AG10803 (cell line): ENCODE data around the gene CABP4.

ENCODE experiments used
- DNase-seq: peaks from one replicate; pipeline ENCODE4 v3.0.0; 2010; ENCODE audit warnings: low read depth
- H3K4me3 ChIP-seq: 2 replicates; pipeline ENCODE4 v1.5.1; 2011; ENCODE audit warnings: mild to moderate bottlenecking, low read length, control low read depth
- TF ChIP-seq, protein P1 (sequence below): conservative IDR thresholded peaks from 2 replicates; pipeline ENCODE4 v1.5.1; 2011; ENCODE audit warnings: mild to moderate bottlenecking, low read length, control low read depth, inconsistent platforms

CABP4 gene

DNA sequence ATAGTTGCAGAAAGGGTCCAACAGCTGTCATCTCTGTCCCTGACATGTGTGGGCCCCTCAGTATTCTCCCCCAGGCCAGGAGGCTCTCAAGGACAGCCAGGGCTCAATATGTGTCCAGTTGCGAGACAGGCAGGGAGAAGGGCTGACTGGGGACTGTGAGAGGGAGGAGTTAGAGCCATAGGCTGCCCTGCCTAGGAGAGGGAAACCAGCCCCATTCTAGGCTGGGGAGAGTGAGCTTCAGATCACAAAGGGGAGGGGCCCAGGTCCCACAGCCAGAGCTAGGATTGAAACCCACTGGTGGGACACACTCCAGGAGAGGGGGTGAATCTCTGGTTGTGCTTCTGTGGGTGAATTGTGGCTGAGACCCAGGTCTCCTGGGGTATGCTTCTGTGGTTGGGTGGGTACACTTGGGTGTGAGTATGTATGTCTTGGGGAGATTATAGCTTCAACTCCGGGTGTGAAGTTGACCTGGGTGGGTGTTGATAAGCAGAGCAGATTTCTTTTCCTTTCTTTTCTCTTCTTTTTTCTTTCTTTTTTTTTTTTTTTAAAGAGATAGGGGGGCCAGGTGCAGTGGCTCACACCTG lies 41.8 kb upstream of the CABP4 start:
- no peak overlapping the region for H3K4me3 ChIP-seq
- no peak for DNase-seq
- TF ChIP-seq, protein P1, sequence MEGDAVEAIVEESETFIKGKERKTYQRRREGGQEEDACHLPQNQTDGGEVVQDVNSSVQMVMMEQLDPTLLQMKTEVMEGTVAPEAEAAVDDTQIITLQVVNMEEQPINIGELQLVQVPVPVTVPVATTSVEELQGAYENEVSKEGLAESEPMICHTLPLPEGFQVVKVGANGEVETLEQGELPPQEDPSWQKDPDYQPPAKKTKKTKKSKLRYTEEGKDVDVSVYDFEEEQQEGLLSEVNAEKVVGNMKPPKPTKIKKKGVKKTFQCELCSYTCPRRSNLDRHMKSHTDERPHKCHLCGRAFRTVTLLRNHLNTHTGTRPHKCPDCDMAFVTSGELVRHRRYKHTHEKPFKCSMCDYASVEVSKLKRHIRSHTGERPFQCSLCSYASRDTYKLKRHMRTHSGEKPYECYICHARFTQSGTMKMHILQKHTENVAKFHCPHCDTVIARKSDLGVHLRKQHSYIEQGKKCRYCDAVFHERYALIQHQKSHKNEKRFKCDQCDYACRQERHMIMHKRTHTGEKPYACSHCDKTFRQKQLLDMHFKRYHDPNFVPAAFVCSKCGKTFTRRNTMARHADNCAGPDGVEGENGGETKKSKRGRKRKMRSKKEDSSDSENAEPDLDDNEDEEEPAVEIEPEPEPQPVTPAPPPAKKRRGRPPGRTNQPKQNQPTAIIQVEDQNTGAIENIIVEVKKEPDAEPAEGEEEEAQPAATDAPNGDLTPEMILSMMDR, result no peak

DNA sequence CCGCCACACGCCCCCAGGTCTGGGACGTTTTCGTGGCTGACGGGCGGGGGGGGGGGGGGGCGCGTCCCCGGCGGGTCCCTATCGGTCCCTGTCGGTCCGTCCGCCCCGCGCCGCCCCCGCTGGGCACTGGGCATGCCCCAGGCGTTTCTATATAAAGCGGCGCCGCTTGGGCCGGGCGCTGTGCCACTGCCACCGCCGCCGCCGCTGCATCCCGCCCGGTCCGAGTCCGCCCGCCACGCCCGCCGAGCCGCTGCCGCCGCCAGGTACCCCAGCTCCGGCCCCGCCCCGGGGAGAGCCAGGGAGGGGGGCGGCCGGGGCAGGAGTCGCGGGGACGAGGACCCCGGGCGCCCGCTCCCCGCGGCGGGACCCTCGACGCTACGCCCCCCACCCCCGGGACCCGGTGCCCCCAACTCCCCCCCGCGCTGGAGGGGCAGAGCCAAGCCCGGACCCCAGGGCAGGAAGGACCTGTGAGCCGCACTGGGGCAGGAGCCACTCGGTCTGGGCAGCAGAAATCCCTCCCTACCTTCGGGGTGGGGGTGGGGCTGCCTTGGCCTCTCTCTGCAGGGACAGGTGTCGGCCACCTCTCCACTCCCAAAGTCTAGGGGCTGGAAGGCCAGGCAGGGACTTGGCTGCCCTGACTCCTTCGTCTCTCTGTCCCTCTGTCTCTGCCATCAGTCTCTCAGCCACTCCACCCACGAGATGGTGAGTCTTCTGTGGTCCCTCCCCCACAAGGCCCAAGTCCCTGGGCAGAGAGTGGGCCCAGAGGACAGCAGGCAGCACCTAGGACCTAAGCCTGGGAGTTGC lies 39.5 kb upstream of the CABP4 start, which contains the start of gene CARNS1:
TSS of gene CARNS1 (plus strand) at position 178 of the 804 bp plus-strand sequence. CDS start at position 700, 522 bp downstream.
- DNase-seq, result no peak
- TF ChIP-seq, protein P1, result no peak
- peak within 1 kb of the TSS; percentile 37 for H3K4me3 ChIP-seq

DNA sequence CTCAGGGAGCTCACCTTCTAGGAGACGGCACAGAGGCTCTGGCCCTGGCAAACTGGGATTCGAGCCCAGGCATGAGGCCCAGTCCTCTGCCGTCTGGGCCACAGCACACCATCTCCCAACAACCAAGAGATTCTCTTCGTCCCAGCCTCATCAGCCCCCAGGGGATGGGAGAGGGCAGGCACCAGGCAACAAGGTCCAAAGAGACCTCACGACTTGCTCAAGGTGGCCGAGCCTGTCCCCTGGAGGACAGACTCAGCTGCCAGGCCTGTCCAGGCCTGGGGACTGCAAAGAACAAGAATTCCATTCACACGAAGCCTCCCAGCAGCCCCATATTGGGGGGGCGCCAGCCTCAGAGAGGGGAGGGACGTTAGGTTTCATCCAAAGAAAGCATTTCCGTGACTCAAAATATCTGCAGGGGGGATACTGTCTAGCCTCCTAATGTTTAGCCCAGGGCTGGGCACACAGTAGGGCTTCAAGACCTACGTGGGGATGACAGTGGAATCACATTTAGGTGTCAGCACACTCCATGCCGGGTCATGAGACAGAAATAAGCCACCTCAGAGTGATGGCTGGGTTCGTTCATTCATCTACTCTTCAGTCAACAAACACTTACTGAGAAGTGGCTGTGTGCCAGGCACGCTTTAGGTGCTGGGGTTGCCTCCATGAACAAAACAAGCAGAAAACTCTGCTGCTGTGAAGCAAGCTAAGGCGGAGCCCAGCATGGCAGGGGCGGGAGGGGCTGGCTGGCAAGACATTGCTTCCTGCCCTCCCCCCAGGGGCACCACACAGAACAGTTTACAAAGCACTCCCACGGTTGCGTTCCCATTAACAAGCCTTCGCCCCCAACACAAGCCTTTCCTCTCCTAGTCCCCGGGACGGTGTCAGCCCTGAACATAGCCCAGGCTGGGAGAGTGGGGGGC lies 38.5 kb upstream of the CABP4 start:
- DNase-seq, result no peak
- no peak overlapping the region for H3K4me3 ChIP-seq
- TF ChIP-seq, protein P1, result no peak

DNA sequence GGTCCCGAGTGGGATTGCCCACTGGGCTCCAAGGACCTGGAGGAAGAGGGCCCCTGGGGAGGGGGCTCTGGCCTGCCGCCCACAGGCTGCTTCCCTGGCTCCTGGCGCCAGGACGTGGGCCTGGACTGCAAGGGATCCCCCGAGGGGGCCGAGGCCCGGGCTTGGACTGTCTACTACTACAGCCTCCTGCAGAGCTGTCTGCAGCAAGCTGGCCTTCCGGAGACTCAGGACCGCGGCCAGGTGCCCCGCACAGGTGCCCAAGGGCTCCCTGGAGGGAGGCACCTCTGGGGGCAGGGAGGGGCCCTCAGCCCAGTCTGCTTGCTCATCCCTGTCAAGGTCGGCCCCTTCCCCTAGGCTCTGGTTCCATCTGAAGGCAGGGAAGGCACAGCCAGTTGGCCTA lies 37.7 kb upstream of the CABP4 start:
- H3K4me3 ChIP-seq, result no peak overlapping the region
- no peak for DNase-seq
- TF ChIP-seq, protein P1, result no peak

DNA sequence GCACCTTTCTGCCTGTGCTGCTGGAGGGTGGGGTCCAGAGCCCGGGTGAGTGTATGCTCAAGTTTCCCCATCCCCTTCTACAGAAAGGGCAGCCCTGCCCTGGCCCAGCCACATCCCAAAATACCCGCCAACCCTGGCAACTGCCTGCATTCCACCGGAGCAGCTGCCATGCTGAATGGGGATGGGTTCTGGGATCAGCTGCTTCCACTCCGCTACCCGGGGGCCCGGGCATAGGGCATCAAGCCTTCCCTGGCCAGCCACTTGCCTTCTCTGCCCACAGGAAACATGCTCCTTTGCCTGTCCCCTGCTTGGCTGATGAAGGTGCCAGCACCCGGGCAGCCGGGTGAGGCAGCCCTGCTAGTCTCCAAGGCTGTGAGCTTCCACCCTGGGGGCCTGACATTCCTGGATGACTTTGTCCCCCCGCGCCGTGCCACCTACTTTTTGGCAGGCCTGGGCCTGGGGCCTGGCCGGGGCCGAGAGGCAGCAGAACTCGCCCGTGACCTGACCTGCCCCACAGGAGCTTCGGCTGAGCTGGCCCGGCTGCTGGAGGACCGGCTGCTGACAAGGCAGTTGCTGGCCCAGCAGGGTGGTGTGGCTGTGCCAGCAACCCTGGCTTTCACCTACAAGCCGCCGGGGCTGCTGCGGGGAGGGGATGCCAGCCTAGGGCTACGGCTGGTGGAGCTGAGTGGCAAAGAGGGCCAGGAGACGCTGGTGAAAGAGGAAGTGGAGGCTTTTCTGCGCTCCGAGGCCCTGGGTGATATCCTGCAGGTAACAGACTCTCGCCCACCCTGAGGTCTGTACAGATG lies 36.5 kb upstream of the CABP4 start:
- DNase-seq, result no peak
- TF ChIP-seq, protein P1, result no peak
- no peak overlapping the region for H3K4me3 ChIP-seq

DNA sequence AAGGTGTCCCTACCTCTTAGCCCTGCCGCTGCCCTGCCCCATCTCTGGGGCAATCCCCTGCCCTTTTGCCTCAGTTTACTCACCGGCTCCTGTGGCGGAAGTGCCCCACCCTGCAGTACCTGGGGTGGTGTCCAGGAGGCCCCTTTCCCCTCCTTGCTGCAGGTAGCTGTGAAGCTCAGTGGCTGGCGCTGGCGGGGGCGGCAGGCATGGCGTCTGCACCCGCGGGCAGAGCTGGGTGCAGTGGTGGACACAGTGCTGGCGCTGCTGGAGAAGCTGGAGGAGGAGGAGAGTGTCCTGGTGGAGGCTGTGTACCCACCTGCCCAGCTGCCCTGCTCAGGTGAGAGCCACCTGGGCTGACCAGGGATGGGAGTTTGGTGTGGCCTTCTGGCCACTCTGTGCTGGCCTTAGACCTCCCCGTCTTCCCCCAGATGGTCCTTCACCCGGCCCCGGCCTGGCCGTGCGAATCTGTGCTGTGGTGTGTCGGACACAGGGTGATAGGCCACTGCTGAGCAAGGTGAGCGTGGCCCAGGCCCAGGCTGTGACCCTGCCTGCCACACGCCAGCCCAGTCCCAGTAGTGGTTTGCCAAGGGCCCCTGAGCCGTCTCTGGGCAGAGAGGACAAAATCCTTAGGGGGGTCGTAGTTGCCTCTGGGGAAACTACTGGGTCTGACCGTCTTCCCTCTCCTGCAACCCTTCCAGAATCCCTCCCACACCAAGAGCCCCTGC lies 35.7 kb upstream of the CABP4 start:
- TF ChIP-seq, protein P1, result no peak
- H3K4me3 ChIP-seq, result no peak overlapping the region
- DNase-seq, result no peak
